ENCODE data around the gene KMT5B.

The KMT5B gene

GRCh38 chr11:68164437-68164836 is 48.7 kb downstream of the KMT5B start:
- TF ChIP-seq CTCF (IDR thresholded peaks at IDR 0.05; ENCODE audit: insufficient read depth, low read length, missing control alignments) = no peak
- DNase-seq (ENCODE audit: low read depth, low spot score) = no peak
- no peak overlapping the region for H3K4me3 ChIP-seq (ENCODE audit: low read depth, low read length)
- ChIA-PET CTCF (interaction anchor here (1.4 to 1.9 kb wide), 2 partner anchors 134 to 154 kb away, joined by 3 to 4 read pairs; partner anchors contain the start of gene ALDH3B1), POLR2A (no interaction called here)

- CTCF ChIA-PET = interaction anchor here (1.2 to 1.9 kb wide), 3 partner anchors 43 to 153 kb away, joined by 3 to 4 read pairs (median 4); partner anchors contain the start of gene ALDH3B1
- H3K4me3 ChIP-seq (ENCODE audit: low read depth, low read length) = no peak overlapping the region
- DNase-seq (ENCODE audit: low read depth, low spot score) = no peak
- TF ChIP-seq CTCF (IDR thresholded peaks at IDR 0.05; ENCODE audit: insufficient read depth, low read length, missing control alignments) = no peak
- POLR2A ChIA-PET = no interaction called here
These were observed 49.4 kb downstream of the KMT5B start for GRCh38 chr11:68163691-68164090.

GRCh38 chr11:68160100-68160695 is 52.9 kb downstream of the KMT5B start:
- DNase-seq (ENCODE audit: low read depth, low spot score) = no peak
- ChIA-PET CTCF (no interaction called here), POLR2A (no interaction called here)
- TF ChIP-seq CTCF (IDR thresholded peaks at IDR 0.05; ENCODE audit: insufficient read depth, low read length, missing control alignments) = no peak
- no peak overlapping the region for H3K4me3 ChIP-seq (ENCODE audit: low read depth, low read length)

GRCh38 chr11:68159665-68160064 is 53.4 kb downstream of the KMT5B start:
- ChIA-PET POLR2A (no interaction called here), CTCF (interaction anchor here (1.8 to 2.2 kb wide), 2 partner anchors 47 to 49 kb away, joined by 4 to 5 read pairs; no protein-coding TSS in a partner anchor)
- no peak overlapping the region for H3K4me3 ChIP-seq (ENCODE audit: low read depth, low read length)
- no peak for TF ChIP-seq CTCF (IDR thresholded peaks at IDR 0.05; ENCODE audit: insufficient read depth, low read length, missing control alignments)
- DNase-seq (ENCODE audit: low read depth, low spot score) = no peak

- POLR2A ChIA-PET = no interaction called here
These were observed 53.9 kb downstream of the KMT5B start for GRCh38 chr11:68159161-68159560.

More at GRCh38 chr11:68159161-68159560, 53.9 kb downstream of the KMT5B start:
- no peak overlapping the region for H3K4me3 ChIP-seq (ENCODE audit: low read depth, low read length)
- no peak for TF ChIP-seq CTCF (IDR thresholded peaks at IDR 0.05; ENCODE audit: insufficient read depth, low read length, missing control alignments)
- CTCF ChIA-PET = interaction anchor here (1.3 to 2.2 kb wide), 4 partner anchors 12 to 71 kb away, joined by 3 to 5 read pairs (median 4); no protein-coding TSS in a partner anchor
- no peak for DNase-seq (ENCODE audit: low read depth, low spot score)
